IPS-18c (cell line): ENCODE measurements around the gene CALHM1.
"Not testable (repeated sequence)": the region's sequence is repeated elsewhere in the genome, so short reads cannot be mapped to it uniquely, and the experiment has no call there.

Experiments
- H3K4me3 ChIP-seq: 2 replicates; pipeline ENCODE4 v1.7.0; 2013; ENCODE audit warnings: low read depth, mild to moderate bottlenecking, low read length, moderate library complexity; ENCODE audit not compliant: insufficient read depth
- H3K9me3 ChIP-seq: one replicate; pipeline ENCODE4 v1.6.1; 2013; ENCODE audit warnings: mild to moderate bottlenecking, low read length, moderate library complexity; ENCODE audit not compliant: control insufficient read depth, insufficient read depth

CALHM1 gene

GRCh38 chr10:103492655-103493261 lies 34.1 kb upstream of the CALHM1 start:
- Histone ChIP-seq H3K4me3 (peak overlapping the region; percentile 62; the same call in 1 of the 2 replicates), H3K9me3 (no peaks in the 10 kb centered on the region)

GRCh38 chr10:103491729-103492364 lies 33.1 kb upstream of the CALHM1 start:
- H3K4me3 ChIP-seq = no peak overlapping the region
- H3K9me3 ChIP-seq = no peaks in the 10 kb centered on the region

GRCh38 chr10:103490986-103491314 lies 32.2 kb upstream of the CALHM1 start:
- no peaks in the 10 kb centered on the region for H3K9me3 ChIP-seq
- H3K4me3 ChIP-seq = no peak overlapping the region

- no peaks in the 10 kb centered on the region for H3K9me3 ChIP-seq
Observed at GRCh38 chr10:103487410-103487708, 28.7 kb upstream of the CALHM1 start.

DNA sequence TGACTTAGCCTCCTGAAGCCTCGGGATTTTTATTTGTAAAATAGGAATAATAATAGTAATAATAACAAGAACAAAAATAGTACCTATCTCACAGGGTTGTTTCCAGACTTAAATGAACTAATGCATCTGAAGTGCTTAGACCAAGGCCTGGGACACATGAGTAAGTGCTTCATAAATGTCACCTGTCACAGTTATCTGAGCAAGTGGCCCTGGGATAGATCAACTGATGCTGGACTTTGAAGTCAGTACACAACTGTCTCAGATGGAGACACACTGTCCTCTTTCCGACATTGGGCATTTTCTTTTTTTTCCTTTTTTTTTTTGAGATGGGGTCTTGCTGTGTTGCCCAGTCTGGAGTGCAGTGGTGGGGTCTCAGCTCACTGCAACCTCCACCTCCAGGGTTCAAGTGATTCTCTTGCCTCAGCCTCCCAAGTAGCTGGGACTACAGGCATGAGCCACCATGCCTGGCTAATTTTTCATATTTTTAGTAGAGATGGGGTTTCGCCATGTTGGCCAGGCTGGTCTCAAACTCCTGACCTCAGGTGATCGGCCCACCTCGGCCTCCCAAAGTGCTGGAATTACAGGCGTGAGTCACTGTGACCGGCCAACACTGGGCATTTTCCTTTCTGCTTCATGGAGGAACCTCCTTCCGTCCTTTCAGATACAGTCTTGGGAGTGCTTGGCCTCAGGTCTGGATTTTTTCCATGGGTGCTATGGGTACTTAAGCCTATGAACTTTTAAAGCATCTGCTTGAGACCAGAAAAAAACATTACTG lies 28.1 kb upstream of the CALHM1 start:
- not testable (repeated sequence) for H3K4me3 ChIP-seq, H3K9me3 ChIP-seq

More at GRCh38 chr10:103487410-103487708, 28.7 kb upstream of the CALHM1 start:
- H3K4me3 ChIP-seq = no peak overlapping the region

GRCh38 chr10:103481974-103482531 lies 23.4 kb upstream of the CALHM1 start:
- Histone ChIP-seq H3K9me3 (no peaks in the 10 kb centered on the region), H3K4me3 (no peak overlapping the region)

DNA sequence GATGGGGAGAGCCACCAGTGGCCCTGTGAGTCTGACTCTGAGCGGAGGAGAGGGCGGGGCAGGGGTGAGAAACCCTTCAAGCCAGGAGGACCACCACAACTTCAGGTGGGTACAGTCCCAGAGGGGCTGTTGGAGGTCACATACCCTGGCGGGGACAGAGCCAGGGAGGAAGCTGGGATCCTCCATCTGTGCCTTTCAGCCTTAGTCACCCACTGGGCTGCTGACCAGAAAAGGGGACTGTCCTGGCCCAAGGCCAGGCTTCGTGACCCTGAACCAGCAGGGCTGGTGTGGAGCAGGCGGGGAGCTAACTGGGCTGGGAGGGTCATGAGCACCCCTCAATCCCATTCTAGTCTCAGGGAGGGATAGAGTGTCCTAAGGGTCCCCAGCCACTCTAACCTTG lies 21.8 kb upstream of the CALHM1 start:
- Histone ChIP-seq H3K9me3 (no peaks in the 10 kb centered on the region), H3K4me3 (no peak overlapping the region)

GRCh38 chr10:103479135-103479534 lies 20.4 kb upstream of the CALHM1 start, which contains the start of gene CALHM3:
CALHM3 (minus strand) TSS chr10:103479240; CDS start chr10:103479032, 208 bp downstream.
- H3K4me3 ChIP-seq = no peak within 1 kb of the TSS
- H3K9me3 ChIP-seq = no peaks in the 10 kb centered on the region

DNA sequence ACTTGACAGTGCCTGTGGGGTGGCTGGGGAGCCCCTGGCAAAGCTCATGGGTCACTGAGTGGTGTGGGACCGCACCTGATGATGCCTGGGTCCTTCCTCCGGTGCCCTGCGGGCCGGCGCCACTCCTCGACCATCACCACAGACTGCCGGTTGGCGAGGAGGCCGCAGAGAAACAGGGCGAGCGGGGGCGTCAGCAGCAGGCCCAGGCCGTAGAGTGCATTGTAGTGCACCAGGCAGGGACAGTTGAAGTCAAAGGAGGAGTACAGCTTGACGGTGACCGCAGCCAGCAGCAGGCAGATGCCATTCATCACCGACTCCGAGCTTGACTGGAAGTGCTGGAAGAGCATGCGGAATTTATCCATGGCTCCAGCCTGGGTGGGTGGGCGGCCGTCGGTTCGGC lies 20.0 kb upstream of the CALHM1 start:
- H3K4me3 ChIP-seq = no peak overlapping the region
- H3K9me3 ChIP-seq = no peaks in the 10 kb centered on the region

- Histone ChIP-seq H3K9me3 (no peaks in the 10 kb centered on the region), H3K4me3 (no peak overlapping the region)
Observed at GRCh38 chr10:103476046-103476768, 17.5 kb upstream of the CALHM1 start.

GRCh38 chr10:103475437-103475836 lies 16.7 kb upstream of the CALHM1 start:
- no peaks in the 10 kb centered on the region for H3K9me3 ChIP-seq
- no peak overlapping the region for H3K4me3 ChIP-seq

- no peak overlapping the region for H3K4me3 ChIP-seq
- H3K9me3 ChIP-seq = no peaks in the 10 kb centered on the region
Observed at GRCh38 chr10:103474077-103474476, 15.4 kb upstream of the CALHM1 start.

DNA sequence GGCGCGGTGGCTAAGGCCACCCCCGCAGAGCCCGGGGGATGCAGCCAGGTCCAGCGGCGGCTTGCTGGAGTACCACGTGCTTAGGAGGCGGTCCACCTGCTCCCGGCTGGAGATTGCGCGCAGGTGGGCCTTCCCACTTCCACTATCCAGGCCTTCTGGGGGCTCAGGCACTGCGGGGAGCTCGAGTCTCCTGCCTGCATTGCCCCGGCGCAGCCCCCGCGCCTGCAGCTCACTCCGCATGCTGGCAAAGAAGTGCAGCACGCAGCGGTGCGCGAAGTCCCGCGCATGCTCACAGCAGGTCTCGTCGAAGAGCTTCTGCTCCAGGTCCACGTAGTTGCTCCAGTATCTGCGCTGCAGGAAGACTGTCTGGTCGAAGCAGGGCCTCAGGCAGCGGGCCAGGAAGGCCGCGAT lies 14.6 kb upstream of the CALHM1 start:
- Histone ChIP-seq H3K4me3 (no peak overlapping the region), H3K9me3 (no peaks in the 10 kb centered on the region)

DNA sequence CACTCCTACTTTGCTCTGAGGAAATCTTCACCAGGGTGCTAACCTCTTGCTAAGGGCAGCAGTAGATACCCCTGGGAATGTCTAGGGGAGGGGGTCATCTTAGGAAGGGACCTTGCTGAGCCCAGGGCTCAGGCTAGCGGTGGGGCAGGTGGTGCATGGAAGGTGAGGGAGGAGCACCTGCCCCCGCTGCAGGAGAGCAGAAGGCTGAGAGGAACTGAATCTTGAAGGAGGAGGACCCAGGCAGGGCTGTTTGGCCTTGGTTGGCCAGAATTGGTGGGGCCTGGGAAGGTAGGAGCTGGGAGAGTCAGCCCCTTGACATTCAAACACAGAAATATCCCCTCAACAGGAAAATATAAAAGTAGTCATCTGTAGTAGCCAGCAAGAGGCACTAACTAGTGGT lies 13.3 kb upstream of the CALHM1 start:
- no peak overlapping the region for H3K4me3 ChIP-seq
- H3K9me3 ChIP-seq = no peaks in the 10 kb centered on the region

DNA sequence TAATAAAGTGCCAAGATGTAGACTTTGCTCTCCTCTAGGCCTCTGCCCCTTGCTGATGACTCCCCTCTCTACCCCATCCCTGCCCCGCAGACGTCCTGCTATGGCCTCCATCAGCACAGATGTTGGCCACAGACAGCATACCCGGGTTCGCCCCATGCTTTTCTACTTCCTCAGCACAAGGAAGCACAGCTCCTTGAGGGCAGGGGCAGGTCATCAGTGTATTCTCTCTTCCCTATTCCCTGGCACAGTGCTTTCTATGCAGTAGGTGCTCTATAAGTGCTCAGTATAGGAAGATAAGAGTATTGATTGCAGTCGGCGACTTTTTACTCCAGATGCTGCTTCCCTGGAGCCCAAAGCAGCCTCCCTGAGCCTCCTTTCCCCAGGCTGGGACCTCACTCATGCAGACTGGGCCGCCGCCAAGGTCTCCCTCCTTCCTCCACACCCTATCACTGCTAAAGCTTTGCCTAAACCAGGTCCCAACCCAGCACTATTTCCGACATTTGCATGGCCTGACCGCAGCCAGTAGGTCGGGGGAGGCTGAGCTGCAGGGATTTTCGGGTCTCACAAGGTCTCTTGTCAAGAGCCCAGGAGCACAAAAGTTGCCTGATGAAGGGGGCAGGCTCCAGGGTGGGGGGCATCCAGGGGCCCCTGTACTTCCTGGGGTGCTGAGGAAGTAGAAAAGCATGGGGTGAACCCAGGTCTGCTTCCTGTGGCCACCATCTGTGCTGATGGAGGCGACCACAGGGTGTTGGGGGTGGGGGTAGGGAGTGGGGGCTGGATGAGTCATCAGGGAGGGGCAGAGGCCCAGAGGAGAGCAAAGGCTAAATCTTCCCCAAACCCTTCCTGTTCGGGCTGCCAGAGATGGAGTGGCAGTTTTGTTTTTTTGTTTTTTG lies 12.3 kb upstream of the CALHM1 start:
- no peaks in the 10 kb centered on the region for H3K9me3 ChIP-seq
- H3K4me3 ChIP-seq = no peak overlapping the region

DNA sequence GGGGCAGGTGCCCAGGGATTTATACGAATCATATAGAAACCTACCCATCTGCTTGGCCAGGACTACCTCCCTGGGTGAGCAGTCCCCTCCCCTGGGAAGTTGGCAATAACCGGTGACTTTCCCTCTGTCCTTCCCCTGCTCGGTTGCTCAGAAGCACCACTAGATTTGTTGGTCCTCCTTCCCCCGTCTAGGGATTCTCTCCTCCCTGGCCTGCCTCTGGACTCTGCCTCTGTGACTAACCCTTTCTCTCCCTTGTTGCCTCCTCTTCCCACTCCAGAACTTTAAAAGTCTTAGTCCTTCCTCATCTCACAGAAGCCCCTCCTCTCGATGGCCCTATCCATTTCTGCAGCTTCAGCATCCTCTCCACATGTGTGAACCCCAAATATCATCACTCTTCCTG lies 10.5 kb upstream of the CALHM1 start:
- H3K4me3 ChIP-seq = no peak overlapping the region
- no peaks in the 10 kb centered on the region for H3K9me3 ChIP-seq

GRCh38 chr10:103467406-103467805 lies 8.7 kb upstream of the CALHM1 start:
- no peaks in the 10 kb centered on the region for H3K9me3 ChIP-seq
- no peak overlapping the region for H3K4me3 ChIP-seq
